HepG2 (cell line): ENCODE results near the gene GART. TPM values are rescaled to one million over a fixed set of nuclear protein-coding genes. Genes with fewer than 3 reads are reported as not detected.

Source experiments
- ATAC-seq: fragments of 200-7000 bp; cut with Tn5 transposase; 3 replicates; pipeline ENCODE4 v1.9.1; 2020; ENCODE audit warnings: mild to moderate bottlenecking, moderate library complexity
- BruUV-seq: library from RNA; stranded (reverse); fragments of 400-500 nt; replicated peaks from 2 replicates; lab custom pipeline; 2021; lab: Mats Ljungman, UMichigan
- CTCF ChIA-PET: fragments of 300-600 bp; formaldehyde crosslinking; extraction: SDS; loops from one replicate; lab custom pipeline; 2021; ENCODE audit warnings: low total read pairs, inconsistent platforms, low intra/inter-chr PET ratio; lab: Yijun Ruan, JAX
- POLR2A ChIA-PET: fragments of 350-600 bp; sonication (Branson Sonifier 250); formaldehyde crosslinking; loops from one replicate; lab custom pipeline; 2020; ENCODE audit warnings: antibody characterized with exemption, inconsistent platforms; lab: Yijun Ruan, JAX
- DNase-seq: peaks from one replicate; pipeline ENCODE4 v3.0.0-alpha.2; 2015; ENCODE audit warnings: low spot score
- FAIRE-seq: peaks from 3 replicates; lab custom pipeline; 2011; peaks lifted over from hg19 to GRCh38; lab: Jason Lieb, UNC
- H2AFZ ChIP-seq: one replicate; pipeline ENCODE4 v1.6.1; 2011; ENCODE audit warnings: low read length, inconsistent platforms
- H3K27ac ChIP-seq: fragments of 300-600 bp; 3 replicates; pipeline ENCODE4 v1.8.0; 2011; ENCODE audit warnings: mixed run types, mild to moderate bottlenecking, mixed read lengths, low read length, inconsistent platforms; ENCODE audit not compliant: insufficient read depth; ENCODE audit errors: extremely low read length
- H3K27me3 ChIP-seq, 2 experiments: fragments of 200-600 bp in 1 of 2; 2 replicates in 1 of 2; 3 replicates in 1 of 2; pipeline versions ENCODE4 v1.6.0 to v1.8.0; 2011; ENCODE audit warnings: low read length in 2 of 2, mild to moderate bottlenecking in 2 of 2, moderate library complexity in 2 of 2, inconsistent platforms in 1 of 2; ENCODE audit not compliant: insufficient read depth in 2 of 2, control insufficient read depth in 1 of 2
- H3K36me3 ChIP-seq, 2 experiments: fragments of 200-600 bp in 1 of 2; replicated peaks in 1 of 2; 2 replicates in 1 of 2; 3 replicates in 1 of 2; pipeline versions ENCODE4 v1.5.1 to v1.8.0; 2011; ENCODE audit warnings: low read length in 2 of 2, inconsistent platforms in 1 of 2; ENCODE audit not compliant: insufficient read depth in 2 of 2, control insufficient read depth in 1 of 2
- H3K4me1 ChIP-seq: 2 replicates; pipeline ENCODE4 v1.5.1; 2012; ENCODE audit warnings: low read length, inconsistent platforms; ENCODE audit not compliant: insufficient read depth
- H3K4me2 ChIP-seq: 2 replicates; pipeline ENCODE4 v1.6.0; 2011; ENCODE audit warnings: low read depth, low read length, inconsistent platforms
- H3K4me3 ChIP-seq, 3 experiments: fragments of 200-600 bp in 1 of 3; sonication (generic), shearing (Covaris generic) in 1 of 3; replicated peaks in 1 of 3; 2 replicates each; pipeline ENCODE4 v1.5.1; 2011 to 2016; ENCODE audit warnings: low read length in 3 of 3, inconsistent platforms in 2 of 3, low read depth in 2 of 3, mild to moderate bottlenecking in 2 of 3, control low read depth in 1 of 3, mixed read lengths in 1 of 3; ENCODE audit not compliant: insufficient read depth in 1 of 3
- H3K79me2 ChIP-seq: one replicate; pipeline ENCODE4 v1.6.1; 2011; ENCODE audit warnings: low read length, inconsistent platforms; ENCODE audit not compliant: insufficient read depth
- H3K9ac ChIP-seq: 2 replicates; pipeline ENCODE4 v1.6.0; 2011; ENCODE audit warnings: mild to moderate bottlenecking, low read depth, low read length, inconsistent platforms; ENCODE audit not compliant: insufficient read depth
- H3K9me3 ChIP-seq: 2 replicates; pipeline ENCODE4 v1.5.1; 2012; ENCODE audit warnings: mild to moderate bottlenecking, low read length
- H4K20me1 ChIP-seq: 2 replicates; pipeline ENCODE4 v1.6.0; 2011; ENCODE audit warnings: inconsistent platforms, mild to moderate bottlenecking, low read length, moderate library complexity; ENCODE audit not compliant: insufficient read depth
- CEBPB ChIP-seq: IDR thresholded peaks from 2 replicates; pipeline ENCODE4 v1.6.1; 2011; ENCODE audit warnings: low read depth, low read length, improper control_type of control experiment, borderline replicate concordance
- CHD4 ChIP-seq: fragments of 200-600 bp; sonication (generic); IDR thresholded peaks from 2 replicates; pipeline ENCODE4 v1.7.0; 2017; ENCODE audit warnings: mild to moderate bottlenecking, low read length, borderline replicate concordance
- CREB1 ChIP-seq, 2 experiments: fragments of 450-650 bp in 1 of 2; IDR thresholded peaks; 2 replicates each; pipeline ENCODE4 v1.6.1; 2016 to 2017; ENCODE audit warnings: control low read depth in 1 of 2, mild to moderate bottlenecking in 1 of 2, missing compliant biosample characterization in 1 of 2, missing genetic modification characterization in 1 of 2
- GABPA ChIP-seq, 2 experiments: IDR thresholded peaks; 2 replicates each; pipeline ENCODE4 v1.6.1; 2011 to 2016; ENCODE audit warnings: low read depth in 2 of 2, low read length in 1 of 2, missing biosample characterization in 1 of 2, missing genetic modification characterization in 1 of 2
- MIER2 ChIP-seq: IDR thresholded peaks from 2 replicates; pipeline ENCODE4 v1.6.1; 2016; ENCODE audit warnings: missing biosample characterization, missing genetic modification reagents
- SMC3 ChIP-seq: IDR thresholded peaks from 2 replicates; pipeline ENCODE4 v1.6.1; 2011; ENCODE audit warnings: low read length, improper control_type of control experiment
- ZNF207 ChIP-seq: fragments of 450-650 bp; IDR thresholded peaks from 2 replicates; pipeline ENCODE4 v1.6.1; 2016; ENCODE audit warnings: antibody characterized with exemption, borderline replicate concordance
- ZSCAN9 ChIP-seq: IDR thresholded peaks from 2 replicates; pipeline ENCODE4 v1.6.1; 2016; ENCODE audit warnings: borderline replicate concordance
- WGBS: methylation state at CpG from one replicate; pipeline ENCODE4 v1.1.6; 2017; ENCODE audit warnings: low lambda C conversion rate; 5-methylcytosine and 5-hydroxymethylcytosine counted together
- in situ Hi-C: cut with HindIII; loops from 2 replicates; pipeline ENCODE4 v1.10.0; 2017; ENCODE audit warnings: low pct_unique_long_range_greater_than_20kb; ENCODE audit not compliant: extremely low pct_ligation_motif_present
- intact Hi-C: fragments of 100-400 bp; cut with micrococcal nuclease; formaldehyde crosslinking; loops from one replicate; pipeline ENCODE4 v1.10.0; 2022; ENCODE audit not compliant: unreplicated experiment
- polyA plus RNA-seq, 8 experiments: library from polyadenylated mRNA; depleted of rRNA in 3 of 8; stranded (reverse) in 7 of 8; unstranded in 1 of 8; fragments of >200 nt; fragmentation: Illumina TruSeq in 4 of 8; extraction: Trizol in 4 of 8; gene quantifications; 2 replicates each; pipeline versions ENCODE4 v1.2.1 to v1.2.3, GENCODE V29; 2011 to 2016; ENCODE audit warnings: low read depth in 4 of 8, missing spikeins in 1 of 8, mixed read lengths in 1 of 8; ENCODE audit not compliant: insufficient read depth in 1 of 8
- total RNA-seq, 5 experiments: library from RNA; depleted of rRNA; stranded (reverse); fragments of >200 nt; fragmentation: Illumina TruSeq; extraction: Trizol; gene quantifications; 2 replicates each; pipeline ENCODE4 v1.2.3, GENCODE V29; 2016; ENCODE audit warnings: low read depth in 1 of 5

Gene GART
- total and polyA plus RNA-seq, 2 of the 13 experiments (the other 11 are each of a cell fraction or from before 2014, with no cell fraction given): 17.9 to 109 TPM

- Histone ChIP-seq H2AFZ (no peak overlapping the region), H3K27ac (no peak overlapping the region), H3K4me2 (no peak overlapping the region), H3K9ac (no peak overlapping the region), H3K79me2 (no peaks in the 10 kb centered on the region), H3K4me1 (no peaks in the 10 kb centered on the region), H3K36me3 (peaks cover 11 to 54% of the 10 kb centered on the region in 2 experiments), H3K9me3 (no peaks in the 10 kb centered on the region), H3K4me3 (no peak overlapping the region), H4K20me1 (no peaks in the 10 kb centered on the region), H3K27me3 (no peaks in the 10 kb centered on the region)
- DNase-seq (no peak), ATAC-seq (no peak), FAIRE-seq (no peak)
- in situ Hi-C loops (no loop called here), intact Hi-C loops (no loop called here)
- WGBS: 98% methylated on average over 4 of the region's 4 CpGs
- TF ChIP-seq GABPA (IDR thresholded peaks at IDR 0.05; ENCODE audit: low read depth, low read length) (no peak), GABPA (CRISPR knock-in tag; IDR thresholded peaks at IDR 0.05; ENCODE audit: low read depth) (no peak), ZSCAN9 (no peak), MIER2 (CRISPR knock-in tag) (no peak), CEBPB (peak; percentile 78)
- POLR2A ChIA-PET: no interaction called here
- CTCF ChIA-PET: no interaction called here
- no TSS peak for BruUV-seq
These were observed 23.0 kb downstream of the GART start for GRCh38 chr21:33518899-33519298.

DNA sequence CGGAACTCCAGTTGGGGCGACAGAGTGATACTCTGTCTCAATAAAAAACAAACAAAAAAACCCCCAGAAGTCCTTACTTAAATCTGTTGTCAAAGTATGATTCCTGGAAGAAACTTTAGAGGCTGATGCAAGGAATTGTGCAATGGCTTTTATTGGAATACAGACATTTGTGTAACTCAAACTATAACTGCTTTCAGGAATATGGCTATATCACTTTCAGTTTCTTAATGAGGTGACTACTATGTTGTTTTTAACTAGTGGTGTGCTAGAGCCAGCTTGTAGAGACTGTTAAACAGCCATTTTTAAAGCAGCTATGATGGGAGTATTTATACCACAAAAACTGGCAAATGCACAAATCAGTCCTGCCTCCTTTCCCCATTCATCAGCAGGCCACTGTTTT, 27.7 kb downstream of the GART start:
- H3K9me3 ChIP-seq: no peaks in the 10 kb centered on the region
- BruUV-seq: no TSS peak
- H3K36me3 ChIP-seq: peaks cover 16 to 70% of the 10 kb centered on the region in 2 experiments
- ChIA-PET CTCF (no interaction called here), POLR2A (no interaction called here)
- FAIRE-seq: no peak
- H3K27me3 ChIP-seq: no peaks in the 10 kb centered on the region
- no peaks in the 10 kb centered on the region for H4K20me1 ChIP-seq
- H3K27ac ChIP-seq: no peak overlapping the region
- no peak for DNase-seq
- no peaks in the 10 kb centered on the region for H3K79me2 ChIP-seq
- in situ Hi-C loops: no loop called here
- no peak overlapping the region for H3K9ac ChIP-seq
- H3K4me2 ChIP-seq: no peak overlapping the region
- intact Hi-C loops: no loop called here
- 95% methylated on average over 2 of the region's 2 CpGs for WGBS
- H3K4me1 ChIP-seq: no peaks in the 10 kb centered on the region
- TF ChIP-seq CEBPB: peak; percentile 36; the same call in 1 of the 2 replicates
- TF ChIP-seq SMC3: no peak
- no peak for TF ChIP-seq CREB1 (IDR thresholded peaks at IDR 0.05)
- no peak for TF ChIP-seq CREB1 (CRISPR knock-in tag; IDR thresholded peaks at IDR 0.05)
- no peak for TF ChIP-seq CHD4
- no peak for TF ChIP-seq ZNF207
- H2AFZ ChIP-seq: no peak overlapping the region
- H3K4me3 ChIP-seq: no peak overlapping the region
- ATAC-seq: no peak
